MM.1S (cell line): ENCODE data around the gene RANBP1.
A peak's percentile ranks its signal among the peaks of the same experiment; 100 is the strongest.

Source experiments
- DNase-seq: peaks from one replicate; pipeline ENCODE4 v3.0.0-alpha.2; 2015
- H2AFZ ChIP-seq: fragments of 300-600 bp; sonication (generic); 2 replicates; pipeline ENCODE4 v1.6.0; 2016; ENCODE audit warnings: antibody characterized with exemption, low read length
- H3F3A ChIP-seq: fragments of 300-600 bp; sonication (generic); 2 replicates; pipeline ENCODE4 v1.6.1; 2016; ENCODE audit warnings: mild to moderate bottlenecking, antibody characterized with exemption, low read length, moderate library complexity, mixed read lengths; ENCODE audit not compliant: insufficient read depth
- H3K27ac ChIP-seq: fragments of 300-600 bp; sonication (generic); 2 replicates; pipeline ENCODE4 v1.5.1; 2016; ENCODE audit warnings: mild to moderate bottlenecking, low read length
- H3K27me3 ChIP-seq: fragments of 300-600 bp; sonication (generic); replicated peaks from 2 replicates; pipeline ENCODE4 v1.6.0; 2016; ENCODE audit warnings: low read length; ENCODE audit not compliant: insufficient read depth
- H3K36me3 ChIP-seq: fragments of 300-600 bp; sonication (generic); replicated peaks from 2 replicates; pipeline ENCODE4 v1.6.1; 2016; ENCODE audit warnings: mild to moderate bottlenecking, low read length, mixed read lengths; ENCODE audit not compliant: insufficient read depth
- H3K4me1 ChIP-seq: fragments of 300-600 bp; sonication (generic); 2 replicates; pipeline ENCODE4 v1.6.1; 2016; ENCODE audit warnings: low read length, mixed read lengths
- H3K4me2 ChIP-seq: fragments of 300-600 bp; sonication (generic); 2 replicates; pipeline ENCODE4 v1.6.0; 2016; ENCODE audit warnings: low read depth, low read length
- H3K4me3 ChIP-seq: fragments of 300-600 bp; sonication (generic); 2 replicates; pipeline ENCODE4 v1.5.1; 2016; ENCODE audit warnings: low read length, mixed read lengths
- H3K79me2 ChIP-seq: fragments of 300-600 bp; sonication (generic); 2 replicates; pipeline ENCODE4 v1.6.1; 2016; ENCODE audit warnings: mixed run types, low read length, mixed read lengths
- H3K9ac ChIP-seq: fragments of 300-600 bp; sonication (generic); 2 replicates; pipeline ENCODE4 v1.6.1; 2016; ENCODE audit warnings: low read length, mixed read lengths
- H3K9me2 ChIP-seq: fragments of 300-600 bp; sonication (generic); replicated peaks from 2 replicates; pipeline ENCODE4 v1.6.1; 2016; ENCODE audit warnings: mild to moderate bottlenecking, low read length, mixed read lengths; ENCODE audit not compliant: insufficient read depth
- H3K9me3 ChIP-seq: fragments of 300-600 bp; sonication (generic); replicated peaks from 2 replicates; pipeline ENCODE4 v1.6.1; 2016; ENCODE audit warnings: mild to moderate bottlenecking, low read length, mixed read lengths; ENCODE audit not compliant: insufficient read depth
- H4K20me1 ChIP-seq: fragments of 300-600 bp; sonication (generic); 2 replicates; pipeline ENCODE4 v1.6.1; 2016; ENCODE audit warnings: mild to moderate bottlenecking, low read length, moderate library complexity, mixed read lengths; ENCODE audit not compliant: insufficient read depth
- EZH2 ChIP-seq: fragments of 300-600 bp; sonication (generic); optimal IDR thresholded peaks from 2 replicates; pipeline ENCODE3; 2017; ENCODE audit warnings: low read depth, mild to moderate bottlenecking, antibody characterized with exemption, low read length, mixed read lengths
- EZH2phosphoT487 ChIP-seq: fragments of 300-600 bp; sonication (generic); IDR thresholded peaks from 2 replicates; pipeline ENCODE4 v1.6.1; 2018; ENCODE audit warnings: antibody characterized with exemption, low read length
- TF ChIP-seq, protein P1 (sequence below): fragments of 300-600 bp; sonication (generic); IDR thresholded peaks from 2 replicates; pipeline ENCODE4 v1.5.1; 2016; ENCODE audit warnings: antibody characterized with exemption, low read length, mixed read lengths

The RANBP1 gene

DNA sequence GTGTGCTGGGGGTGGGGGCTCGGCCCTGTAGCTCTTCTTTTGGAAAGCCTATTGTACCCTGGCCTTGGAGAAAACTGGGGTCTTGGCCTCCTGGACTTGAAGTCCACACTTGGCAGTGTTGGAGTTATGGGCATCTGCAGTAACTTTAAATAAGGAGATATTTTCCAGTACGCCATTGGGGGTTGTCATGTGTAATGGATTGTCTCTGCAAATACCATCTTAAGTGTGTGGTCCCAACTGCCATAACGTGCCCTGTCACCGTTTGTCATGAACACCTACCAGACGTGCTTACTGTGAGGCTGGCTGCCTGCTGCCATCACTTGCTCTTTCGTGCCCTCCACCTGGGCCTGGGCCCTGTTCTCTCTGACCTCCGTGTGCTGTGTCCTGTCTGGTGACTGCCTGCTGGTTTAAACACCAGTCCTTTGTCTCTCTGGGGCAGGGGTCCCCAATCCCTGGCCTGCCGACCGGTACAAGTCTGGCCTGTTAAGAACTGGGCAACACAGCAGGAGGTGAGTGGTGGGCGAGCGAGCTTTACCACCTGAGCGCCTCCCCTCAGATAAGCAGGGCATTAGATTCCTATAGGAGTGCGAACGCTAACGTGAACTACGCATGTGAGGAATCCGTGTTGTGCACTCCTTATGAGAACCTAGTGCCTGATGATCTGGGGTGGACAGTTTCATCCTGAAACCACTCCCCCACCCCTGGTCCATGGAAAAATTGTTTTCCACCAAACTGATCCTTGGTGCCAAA is 12.1 kb downstream of the RANBP1 start:
- H3K9me3 ChIP-seq = no peaks in the 10 kb centered on the region
- peaks cover 12% of the 10 kb centered on the region; the same call in 1 of the 2 replicates for H4K20me1 ChIP-seq
- H3F3A ChIP-seq = peaks cover 36% of the 10 kb centered on the region
- H2AFZ ChIP-seq = no peak overlapping the region
- no peak overlapping the region for H3K4me3 ChIP-seq
- TF ChIP-seq EZH2phosphoT487 (no peak), EZH2 (no peak)
- TF ChIP-seq, protein P1, sequence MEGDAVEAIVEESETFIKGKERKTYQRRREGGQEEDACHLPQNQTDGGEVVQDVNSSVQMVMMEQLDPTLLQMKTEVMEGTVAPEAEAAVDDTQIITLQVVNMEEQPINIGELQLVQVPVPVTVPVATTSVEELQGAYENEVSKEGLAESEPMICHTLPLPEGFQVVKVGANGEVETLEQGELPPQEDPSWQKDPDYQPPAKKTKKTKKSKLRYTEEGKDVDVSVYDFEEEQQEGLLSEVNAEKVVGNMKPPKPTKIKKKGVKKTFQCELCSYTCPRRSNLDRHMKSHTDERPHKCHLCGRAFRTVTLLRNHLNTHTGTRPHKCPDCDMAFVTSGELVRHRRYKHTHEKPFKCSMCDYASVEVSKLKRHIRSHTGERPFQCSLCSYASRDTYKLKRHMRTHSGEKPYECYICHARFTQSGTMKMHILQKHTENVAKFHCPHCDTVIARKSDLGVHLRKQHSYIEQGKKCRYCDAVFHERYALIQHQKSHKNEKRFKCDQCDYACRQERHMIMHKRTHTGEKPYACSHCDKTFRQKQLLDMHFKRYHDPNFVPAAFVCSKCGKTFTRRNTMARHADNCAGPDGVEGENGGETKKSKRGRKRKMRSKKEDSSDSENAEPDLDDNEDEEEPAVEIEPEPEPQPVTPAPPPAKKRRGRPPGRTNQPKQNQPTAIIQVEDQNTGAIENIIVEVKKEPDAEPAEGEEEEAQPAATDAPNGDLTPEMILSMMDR = no peak
- peaks cover 28% of the 10 kb centered on the region for H3K79me2 ChIP-seq
- no peak overlapping the region for H3K4me2 ChIP-seq
- no peaks in the 10 kb centered on the region; the same call in 1 of the 2 replicates for H3K36me3 ChIP-seq
- no peak overlapping the region for H3K27ac ChIP-seq
- no peak overlapping the region for H3K9ac ChIP-seq
- DNase-seq = no peak
- 0 out of 2 replicates have a peak, but pooled peaks cover 3% of the 10 kb centered on the region for H3K4me1 ChIP-seq
- no peaks in the 10 kb centered on the region for H3K9me2 ChIP-seq
- H3K27me3 ChIP-seq = no peaks in the 10 kb centered on the region

DNA sequence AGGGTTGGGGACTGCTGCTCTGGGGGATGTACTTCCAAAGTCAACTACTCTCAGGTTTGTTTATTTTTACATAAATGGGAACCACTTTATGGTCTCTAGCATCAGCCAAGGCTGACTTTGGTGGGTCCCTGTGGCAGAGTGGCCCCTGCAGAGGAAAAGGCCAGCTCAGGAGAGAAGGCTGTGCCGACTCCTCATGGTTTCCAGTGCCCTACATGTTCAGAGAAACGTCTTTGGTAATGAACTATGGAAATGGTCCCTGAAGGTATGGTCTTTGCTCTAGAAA is 12.7 kb downstream of the RANBP1 start:
- Histone ChIP-seq H3K4me1 (0 out of 2 replicates have a peak, but pooled peaks cover 3% of the 10 kb centered on the region), H3K27ac (no peak overlapping the region; the same call in 1 of the 2 replicates), H3K36me3 (no peaks in the 10 kb centered on the region; the same call in 1 of the 2 replicates), H3F3A (peaks cover 36% of the 10 kb centered on the region), H4K20me1 (peaks cover 9% of the 10 kb centered on the region; the same call in 1 of the 2 replicates), H3K9me2 (no peaks in the 10 kb centered on the region), H3K4me3 (no peak overlapping the region), H3K9ac (no peak overlapping the region), H2AFZ (no peak overlapping the region), H3K27me3 (no peaks in the 10 kb centered on the region), H3K4me2 (no peak overlapping the region), H3K9me3 (no peaks in the 10 kb centered on the region), H3K79me2 (peaks cover 25% of the 10 kb centered on the region)
- no peak for DNase-seq
- TF ChIP-seq EZH2 (no peak), EZH2phosphoT487 (no peak)
- TF ChIP-seq, protein P1 = no peak

DNA sequence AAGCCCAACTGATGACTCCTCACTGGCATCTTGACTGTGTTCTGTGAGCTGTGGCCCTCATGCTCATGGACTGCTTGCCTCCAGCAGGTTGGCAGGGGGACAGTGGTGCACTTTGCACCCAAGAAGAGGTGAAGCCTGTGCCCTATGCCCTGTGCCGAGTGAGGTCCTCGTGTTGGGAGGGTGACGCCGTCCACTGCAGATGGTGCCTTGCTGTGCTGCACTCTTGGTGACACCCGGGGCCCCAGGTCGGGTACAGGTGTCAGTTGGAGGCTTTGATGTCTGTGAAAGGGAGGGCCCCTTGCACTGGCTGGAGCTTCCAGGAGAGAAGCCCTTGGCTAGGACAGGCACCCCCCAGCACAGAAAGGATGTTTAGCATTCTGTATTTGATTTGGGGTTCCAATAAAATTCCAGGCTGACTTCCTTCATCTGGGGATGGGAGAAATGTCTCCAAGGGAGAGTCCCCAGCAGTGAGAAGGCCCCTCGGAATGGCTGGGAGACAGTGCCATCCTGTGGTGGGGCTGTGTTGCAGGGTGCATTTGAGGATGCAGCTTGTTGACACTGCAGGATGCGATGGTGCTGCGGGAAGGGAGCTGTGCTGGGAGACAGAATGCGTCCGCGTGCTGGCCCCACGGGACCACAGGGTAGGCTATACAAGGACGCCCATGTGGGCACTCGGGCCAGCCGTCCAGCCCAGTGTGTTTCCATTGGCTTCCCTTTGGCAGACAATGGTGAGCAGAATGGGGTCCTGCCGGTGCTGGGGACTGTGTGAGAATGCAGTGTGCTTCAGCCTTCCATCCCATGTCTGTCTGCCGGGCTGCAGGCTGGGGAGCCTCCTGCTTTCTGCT is 13.2 kb downstream of the RANBP1 start:
- H3F3A ChIP-seq = peaks cover 36% of the 10 kb centered on the region
- H4K20me1 ChIP-seq = 0 out of 2 replicates have a peak, but pooled peaks cover 5% of the 10 kb centered on the region
- H2AFZ ChIP-seq = no peak overlapping the region
- H3K27ac ChIP-seq = no peak overlapping the region; the same call in 1 of the 2 replicates
- TF ChIP-seq EZH2phosphoT487 (no peak), EZH2 (no peak)
- TF ChIP-seq, protein P1 = peak; percentile 47
- H3K4me1 ChIP-seq = 0 out of 2 replicates have a peak, but pooled peaks cover 3% of the 10 kb centered on the region
- no peaks in the 10 kb centered on the region for H3K27me3 ChIP-seq
- no peak overlapping the region for H3K4me3 ChIP-seq
- no peak overlapping the region for H3K9ac ChIP-seq
- H3K9me3 ChIP-seq = no peaks in the 10 kb centered on the region
- H3K36me3 ChIP-seq = no peaks in the 10 kb centered on the region; the same call in 1 of the 2 replicates
- peak; percentile 42 for DNase-seq
- no peak overlapping the region for H3K4me2 ChIP-seq
- peaks cover 21% of the 10 kb centered on the region for H3K79me2 ChIP-seq
- no peaks in the 10 kb centered on the region for H3K9me2 ChIP-seq
